Gastroesophageal sphincter (tissue), 3 donors: ENCODE measurements around the gene HEXA.

ENCODE experiments used
- POLR2A ChIP-seq, 2 donors: fragments of 450-650 bp; IDR thresholded peaks; one replicate each; pipeline ENCODE4 v1.6.1; 2017; ENCODE audit warnings: antibody characterized with exemption in 2 of 2, mild to moderate bottlenecking in 2 of 2, moderate library complexity in 1 of 2
- TF ChIP-seq, protein P1 (sequence below), 4 experiments: fragments of 200-600 bp in 2 of 4; fragments of 450-650 bp in 2 of 4; sonication (generic) in 1 of 4; IDR thresholded peaks; one replicate each; pipeline ENCODE4 v1.5.1; 2017 to 2019; ENCODE audit warnings: antibody characterized with exemption in 4 of 4, mild to moderate bottlenecking in 2 of 4, moderate library complexity in 2 of 4

DNA sequence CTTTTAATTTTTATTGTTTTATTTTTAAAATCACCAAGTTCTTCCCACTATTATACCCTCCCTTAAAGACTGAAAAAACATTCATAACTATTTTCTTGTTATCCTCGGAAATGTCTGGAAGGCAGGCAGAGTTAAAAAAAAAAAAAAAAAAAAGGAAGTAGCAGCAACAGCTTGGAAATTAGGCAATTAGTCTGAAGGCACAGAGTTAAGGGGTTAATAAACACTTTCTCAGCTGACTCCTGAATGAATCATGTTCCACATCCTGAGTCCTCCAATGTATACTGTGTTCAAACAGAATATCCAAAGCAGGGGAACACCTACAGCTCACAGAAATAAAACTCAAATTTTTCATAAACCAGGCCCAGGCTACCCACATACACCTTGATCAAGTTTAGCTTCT lies 5.8 kb downstream of the HEXA start:
- TF ChIP-seq, protein P1, sequence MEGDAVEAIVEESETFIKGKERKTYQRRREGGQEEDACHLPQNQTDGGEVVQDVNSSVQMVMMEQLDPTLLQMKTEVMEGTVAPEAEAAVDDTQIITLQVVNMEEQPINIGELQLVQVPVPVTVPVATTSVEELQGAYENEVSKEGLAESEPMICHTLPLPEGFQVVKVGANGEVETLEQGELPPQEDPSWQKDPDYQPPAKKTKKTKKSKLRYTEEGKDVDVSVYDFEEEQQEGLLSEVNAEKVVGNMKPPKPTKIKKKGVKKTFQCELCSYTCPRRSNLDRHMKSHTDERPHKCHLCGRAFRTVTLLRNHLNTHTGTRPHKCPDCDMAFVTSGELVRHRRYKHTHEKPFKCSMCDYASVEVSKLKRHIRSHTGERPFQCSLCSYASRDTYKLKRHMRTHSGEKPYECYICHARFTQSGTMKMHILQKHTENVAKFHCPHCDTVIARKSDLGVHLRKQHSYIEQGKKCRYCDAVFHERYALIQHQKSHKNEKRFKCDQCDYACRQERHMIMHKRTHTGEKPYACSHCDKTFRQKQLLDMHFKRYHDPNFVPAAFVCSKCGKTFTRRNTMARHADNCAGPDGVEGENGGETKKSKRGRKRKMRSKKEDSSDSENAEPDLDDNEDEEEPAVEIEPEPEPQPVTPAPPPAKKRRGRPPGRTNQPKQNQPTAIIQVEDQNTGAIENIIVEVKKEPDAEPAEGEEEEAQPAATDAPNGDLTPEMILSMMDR (IDR thresholded peaks at IDR 0.05), result no peak
- TF ChIP-seq POLR2A (IDR thresholded peaks at IDR 0.05), result no peak
